T-helper 22 cell (primary cell): Measurements from ENCODE around the gene FOXI1.

Source experiments
- DNase-seq: peaks from one replicate; pipeline ENCODE4 v3.0.0-alpha.2; 2020; ENCODE audit warnings: low read depth

Gene FOXI1

DNA sequence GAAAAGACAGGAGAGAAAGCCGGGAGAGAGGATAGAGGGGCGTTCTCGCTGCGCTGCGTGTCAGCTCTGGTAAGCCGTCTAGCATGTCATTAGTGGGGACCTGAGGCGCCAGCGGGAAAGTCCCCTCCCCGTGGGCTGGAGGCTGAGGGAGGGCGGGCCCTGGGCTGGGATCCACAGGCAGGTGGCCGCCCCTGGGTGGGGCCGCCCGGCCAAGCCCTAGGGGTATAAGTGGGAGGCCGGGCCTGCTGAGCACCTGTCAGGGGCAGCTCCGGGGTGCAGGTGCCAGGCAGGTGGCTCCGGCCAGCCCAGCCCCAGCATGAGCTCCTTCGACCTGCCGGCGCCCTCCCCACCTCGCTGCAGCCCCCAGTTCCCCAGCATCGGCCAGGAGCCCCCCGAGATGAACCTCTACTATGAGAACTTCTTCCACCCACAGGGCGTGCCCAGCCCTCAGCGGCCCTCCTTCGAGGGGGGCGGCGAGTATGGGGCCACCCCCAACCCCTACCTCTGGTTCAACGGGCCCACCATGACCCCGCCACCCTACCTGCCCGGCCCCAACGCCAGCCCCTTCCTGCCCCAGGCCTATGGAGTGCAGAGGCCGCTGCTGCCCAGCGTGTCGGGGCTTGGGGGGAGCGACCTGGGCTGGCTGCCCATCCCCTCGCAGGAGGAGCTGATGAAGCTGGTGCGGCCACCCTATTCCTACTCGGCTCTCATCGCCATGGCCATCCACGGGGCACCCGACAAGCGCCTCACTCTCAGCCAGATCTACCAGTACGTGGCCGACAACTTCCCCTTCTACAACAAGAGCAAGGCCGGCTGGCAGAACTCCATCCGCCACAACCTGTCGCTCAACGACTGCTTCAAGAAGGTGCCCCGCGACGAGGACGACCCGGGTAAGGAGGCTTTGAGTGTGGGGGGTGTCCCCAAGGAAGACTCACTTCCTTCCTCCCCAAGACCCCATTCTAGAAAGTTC lies at the start of gene FOXI1:
TSS of gene FOXI1 (plus strand) at position 256 of the 970 bp plus-strand sequence. CDS start at position 317, 61 bp downstream.
- no peak for DNase-seq

DNA sequence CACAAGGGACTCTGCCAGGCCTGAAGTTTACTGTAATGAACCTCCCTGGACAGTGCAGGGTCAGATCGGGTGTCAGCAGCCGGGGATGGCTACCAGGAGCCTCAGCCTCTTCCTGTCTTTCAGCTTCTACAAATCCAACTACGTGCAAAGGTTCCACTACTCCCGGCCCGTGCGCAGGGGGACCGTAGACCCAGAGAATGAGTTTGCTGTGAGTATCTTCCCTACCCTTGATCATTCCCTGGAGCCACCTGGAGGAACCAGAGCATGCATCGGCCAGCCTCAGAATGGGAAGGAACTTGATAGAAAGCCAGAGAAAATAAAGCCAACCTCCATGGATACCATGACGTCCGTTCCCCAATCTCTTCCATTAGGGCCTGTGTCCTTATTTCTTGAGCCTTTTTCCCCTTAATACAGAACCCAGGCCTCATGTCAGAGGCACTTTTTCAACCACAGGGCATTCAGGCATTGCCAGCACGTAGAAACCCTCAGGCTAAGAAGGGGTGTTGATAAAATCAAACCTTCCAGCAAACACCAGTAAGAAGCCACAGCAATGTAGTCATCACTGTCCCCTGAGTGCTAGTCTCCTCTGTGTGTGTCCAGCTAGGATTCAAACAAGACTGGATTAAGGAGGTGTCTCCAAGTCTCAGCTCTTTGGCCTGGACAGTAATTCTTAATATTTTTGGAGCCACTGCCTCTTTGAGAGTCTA lies 49.0 kb upstream of the FOXI1 start:
- no peak for DNase-seq

DNA sequence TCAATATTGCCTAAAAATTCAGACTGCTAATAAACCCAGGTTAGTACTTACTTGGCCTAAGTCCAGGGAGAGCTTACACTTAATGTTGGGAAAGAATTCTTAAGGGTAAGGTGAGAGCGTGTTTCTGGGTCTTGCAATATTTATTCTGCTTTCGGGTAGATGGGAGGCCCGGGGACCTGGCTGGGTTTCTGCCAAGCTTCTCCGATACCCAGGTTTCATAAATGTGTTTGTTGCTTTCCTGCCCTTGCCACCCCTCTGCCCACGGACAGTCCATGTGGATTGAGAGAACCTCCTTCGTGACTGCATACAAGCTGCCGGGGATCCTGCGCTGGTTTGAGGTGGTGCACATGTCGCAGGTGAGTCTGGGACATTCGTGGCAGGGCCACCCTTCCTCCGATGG lies 48.4 kb upstream of the FOXI1 start:
- no peak for DNase-seq

GRCh38 chr5:170059221-170059620 lies 46.5 kb upstream of the FOXI1 start:
- DNase-seq: no peak

GRCh38 chr5:170067152-170067551 lies 38.5 kb upstream of the FOXI1 start:
- DNase-seq: no peak

- no peak for DNase-seq
These were observed 38.0 kb upstream of the FOXI1 start for GRCh38 chr5:170067574-170068170.

- no peak for DNase-seq
These were observed 36.2 kb upstream of the FOXI1 start for GRCh38 chr5:170069512-170069911.

GRCh38 chr5:170070556-170071412 lies 34.9 kb upstream of the FOXI1 start:
- no peak for DNase-seq

DNA sequence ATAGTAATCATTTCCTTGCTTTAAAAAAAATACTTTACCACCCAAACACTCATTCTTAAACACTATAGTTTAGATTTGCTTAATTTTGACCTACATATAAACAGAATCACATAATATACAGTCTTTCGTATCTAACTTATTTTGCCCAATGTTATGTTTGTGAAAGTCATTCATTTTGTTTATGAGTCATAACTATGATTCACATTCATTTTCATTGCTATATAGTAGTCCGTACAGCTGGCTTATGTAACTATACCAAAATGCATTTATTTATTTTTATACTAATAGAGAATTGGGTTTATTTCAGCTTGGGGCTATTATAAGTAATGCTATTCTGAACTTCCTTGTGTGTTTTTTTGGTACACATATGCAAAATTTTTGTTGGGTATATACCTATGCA lies 33.9 kb upstream of the FOXI1 start:
- no peak for DNase-seq

- no peak for DNase-seq
These were observed 30.0 kb upstream of the FOXI1 start for GRCh38 chr5:170075696-170076095.

- no peak for DNase-seq
These were observed 29.5 kb upstream of the FOXI1 start for GRCh38 chr5:170076211-170076610.

- DNase-seq: no peak
These were observed 29.0 kb upstream of the FOXI1 start for GRCh38 chr5:170076739-170077138.

GRCh38 chr5:170077526-170077925 lies 28.2 kb upstream of the FOXI1 start:
- no peak for DNase-seq

- DNase-seq: no peak
These were observed 27.2 kb upstream of the FOXI1 start for GRCh38 chr5:170078458-170078857.

GRCh38 chr5:170078931-170079330 lies 26.8 kb upstream of the FOXI1 start:
- DNase-seq: no peak

- no peak for DNase-seq
These were observed 25.5 kb upstream of the FOXI1 start for GRCh38 chr5:170080217-170080616.

- no peak for DNase-seq
These were observed 24.8 kb upstream of the FOXI1 start for GRCh38 chr5:170080786-170081445.

GRCh38 chr5:170081616-170082015 lies 24.1 kb upstream of the FOXI1 start:
- DNase-seq: no peak

- DNase-seq: no peak
These were observed 23.0 kb upstream of the FOXI1 start for GRCh38 chr5:170082701-170083100.

GRCh38 chr5:170087168-170087817 lies 18.4 kb upstream of the FOXI1 start:
- no peak for DNase-seq
